ENCODE results near the gene CHI3L2. TPM values are rescaled to one million over a fixed set of nuclear protein-coding genes. Genes with fewer than 3 reads are reported as not detected.

Gene CHI3L2
- total and polyA plus RNA-seq, 4 donors: 30.1 to 298 (median 141) TPM

GRCh38 chr1:111227851-111228747 is 586 bp downstream of the CHI3L2 start:
- no peak overlapping the region for H3K27ac ChIP-seq (ENCODE audit: low read depth in 1 of 2, low read length in 1 of 2)
- WGBS, 2 donors: 73 to 83% methylated on average over 6 of the region's 6 CpGs
- ATAC-seq (ENCODE audit: insufficient read depth, low FRiP score): peak; percentile 72
- no peak overlapping the region for H3K4me3 ChIP-seq
- no peaks in the 10 kb centered on the region for H3K9me3 ChIP-seq (ENCODE audit: control insufficient read depth in 4 of 4, insufficient read depth in 3 of 4, low read length in 3 of 4)
- no peak overlapping the region for H3K9ac ChIP-seq (ENCODE audit: insufficient read depth in 1 of 2, low read length in 2 of 2)
- H3K36me3 ChIP-seq (ENCODE audit: control insufficient read depth in 4 of 4, insufficient read depth in 4 of 4, low read length in 4 of 4): no peaks in the 10 kb centered on the region
- H3K4me1 ChIP-seq (ENCODE audit: control insufficient read depth in 5 of 5, insufficient read depth in 5 of 5, low read length in 5 of 5): peaks cover 0 to 4% (median 0%) of the 10 kb centered on the region in 5 donors
- DNase-seq: no peak
- TF ChIP-seq, protein P1, sequence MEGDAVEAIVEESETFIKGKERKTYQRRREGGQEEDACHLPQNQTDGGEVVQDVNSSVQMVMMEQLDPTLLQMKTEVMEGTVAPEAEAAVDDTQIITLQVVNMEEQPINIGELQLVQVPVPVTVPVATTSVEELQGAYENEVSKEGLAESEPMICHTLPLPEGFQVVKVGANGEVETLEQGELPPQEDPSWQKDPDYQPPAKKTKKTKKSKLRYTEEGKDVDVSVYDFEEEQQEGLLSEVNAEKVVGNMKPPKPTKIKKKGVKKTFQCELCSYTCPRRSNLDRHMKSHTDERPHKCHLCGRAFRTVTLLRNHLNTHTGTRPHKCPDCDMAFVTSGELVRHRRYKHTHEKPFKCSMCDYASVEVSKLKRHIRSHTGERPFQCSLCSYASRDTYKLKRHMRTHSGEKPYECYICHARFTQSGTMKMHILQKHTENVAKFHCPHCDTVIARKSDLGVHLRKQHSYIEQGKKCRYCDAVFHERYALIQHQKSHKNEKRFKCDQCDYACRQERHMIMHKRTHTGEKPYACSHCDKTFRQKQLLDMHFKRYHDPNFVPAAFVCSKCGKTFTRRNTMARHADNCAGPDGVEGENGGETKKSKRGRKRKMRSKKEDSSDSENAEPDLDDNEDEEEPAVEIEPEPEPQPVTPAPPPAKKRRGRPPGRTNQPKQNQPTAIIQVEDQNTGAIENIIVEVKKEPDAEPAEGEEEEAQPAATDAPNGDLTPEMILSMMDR (IDR thresholded peaks at IDR 0.05; ENCODE audit: control extremely low read depth, extremely low read depth): no peak
- H3K27me3 ChIP-seq (ENCODE audit: control insufficient read depth in 3 of 3, insufficient read depth in 3 of 3, low read length in 2 of 3): no peaks in the 10 kb centered on the region

DNA sequence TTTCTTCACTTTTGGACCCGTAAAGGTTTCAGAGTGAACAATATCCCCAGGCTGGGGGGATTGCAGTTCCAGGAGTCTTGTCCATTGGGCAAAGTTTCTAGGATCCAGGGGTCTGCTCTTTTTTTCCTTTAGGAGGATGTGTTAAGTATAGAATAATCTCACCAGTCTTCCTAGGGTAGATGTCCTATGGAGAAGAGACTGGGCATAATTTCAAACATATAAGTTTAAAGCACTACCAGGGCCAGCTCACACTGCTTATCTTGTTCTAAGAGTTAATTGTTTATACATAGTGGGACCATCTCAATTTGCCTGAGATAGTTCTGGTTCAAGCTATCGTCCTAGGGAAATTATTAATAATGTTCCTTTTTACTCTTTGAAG is 1.2 kb downstream of the CHI3L2 start:
- TF ChIP-seq, protein P1 (IDR thresholded peaks at IDR 0.05; ENCODE audit: control extremely low read depth, extremely low read depth): no peak
- ATAC-seq (ENCODE audit: insufficient read depth, low FRiP score): no peak
- Histone ChIP-seq H3K9me3 (ENCODE audit: control insufficient read depth in 4 of 4, insufficient read depth in 3 of 4, low read length in 3 of 4) (no peaks in the 10 kb centered on the region), H3K27ac (ENCODE audit: low read depth in 1 of 2, low read length in 1 of 2) (no peak overlapping the region), H3K9ac (ENCODE audit: insufficient read depth in 1 of 2, low read length in 2 of 2) (no peak overlapping the region), H3K4me1 (ENCODE audit: control insufficient read depth in 5 of 5, insufficient read depth in 5 of 5, low read length in 5 of 5) (peaks cover 0 to 4% (median 0%) of the 10 kb centered on the region in 5 donors), H3K36me3 (ENCODE audit: control insufficient read depth in 4 of 4, insufficient read depth in 4 of 4, low read length in 4 of 4) (no peaks in the 10 kb centered on the region), H3K27me3 (ENCODE audit: control insufficient read depth in 3 of 3, insufficient read depth in 3 of 3, low read length in 2 of 3) (no peaks in the 10 kb centered on the region), H3K4me3 (no peak overlapping the region)
- 74 to 83% methylated on average over 2 of the region's 2 CpGs for WGBS, 2 donors
- no peak for DNase-seq

GRCh38 chr1:111232134-111232533 is 4.6 kb downstream of the CHI3L2 start:
- DNase-seq (no peak), ATAC-seq (ENCODE audit: insufficient read depth, low FRiP score) (no peak)
- Histone ChIP-seq H3K4me3 (no peak overlapping the region), H3K4me1 (ENCODE audit: control insufficient read depth in 5 of 5, insufficient read depth in 5 of 5, low read length in 5 of 5) (peaks cover 0 to 4% (median 0%) of the 10 kb centered on the region in 5 donors), H3K36me3 (ENCODE audit: control insufficient read depth in 4 of 4, insufficient read depth in 4 of 4, low read length in 4 of 4) (no peaks in the 10 kb centered on the region), H3K27ac (ENCODE audit: low read depth in 1 of 2, low read length in 1 of 2) (no peak overlapping the region), H3K27me3 (ENCODE audit: control insufficient read depth in 3 of 3, insufficient read depth in 3 of 3, low read length in 2 of 3) (no peaks in the 10 kb centered on the region), H3K9ac (ENCODE audit: insufficient read depth in 1 of 2, low read length in 2 of 2) (no peak overlapping the region), H3K9me3 (ENCODE audit: control insufficient read depth in 4 of 4, insufficient read depth in 3 of 4, low read length in 3 of 4) (no peaks in the 10 kb centered on the region)
- TF ChIP-seq, protein P1 (IDR thresholded peaks at IDR 0.05; ENCODE audit: control extremely low read depth, extremely low read depth): no peak
- WGBS, 2 donors: 92 to 97% methylated on average over 3 of the region's 3 CpGs
